Hematopoietic multipotent progenitor cell treated with erythropoietin and hydrocortisone succinate and interleukin-3 and kit ligand, for 8 days (in vitro differentiated cells): ENCODE measurements around the gene GARIN5B.
A peak's percentile ranks its signal among the peaks of the same experiment; 100 is the strongest.
"Not testable (repeated sequence)": the region's sequence is repeated elsewhere in the genome, so short reads cannot be mapped to it uniquely, and the experiment has no call there.

Experiments
- DNase-seq: peaks from one replicate; pipeline ENCODE4 v3.0.0-alpha.2; 2015

GARIN5B gene

DNA sequence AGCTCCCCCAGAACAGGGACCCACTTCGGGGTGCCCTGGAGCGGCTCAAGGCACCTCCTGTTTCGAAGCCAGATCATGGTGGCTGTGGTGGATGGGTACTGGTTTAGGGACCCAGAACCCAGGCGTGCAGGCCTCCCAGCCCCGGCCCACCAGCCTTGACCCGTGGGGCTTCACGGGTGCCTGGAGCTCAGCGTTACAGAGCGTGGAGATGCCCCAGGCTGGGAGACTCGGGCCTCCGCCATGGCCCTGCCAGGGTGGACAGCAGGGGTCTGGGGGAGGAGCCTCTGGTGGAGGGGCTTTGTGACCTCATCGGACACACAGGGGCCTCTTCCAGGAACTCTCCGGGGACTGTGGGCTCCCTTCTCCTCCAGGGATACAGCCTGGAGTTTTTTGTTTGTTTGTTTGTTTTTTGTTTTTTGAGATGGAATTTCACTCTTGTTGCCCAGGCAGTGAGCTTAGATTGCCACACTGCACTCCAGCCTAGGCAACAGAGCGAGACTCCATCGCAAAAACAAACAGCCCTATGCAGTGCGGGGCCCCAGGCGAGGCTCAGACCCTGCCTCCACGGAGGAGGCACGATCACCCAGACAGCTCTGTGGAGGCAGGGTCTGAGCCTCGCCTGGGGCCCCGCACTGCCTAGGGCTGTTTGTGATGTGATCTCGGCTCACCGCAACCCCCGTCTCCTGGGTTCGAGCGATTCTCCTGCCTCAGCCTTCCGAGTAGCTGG, at the start of gene GARIN5B:
GARIN5B (minus strand) TSS at position 271 of the 727 bp plus-strand sequence; CDS start at position 77, 194 bp downstream.
- no peak for DNase-seq

DNA sequence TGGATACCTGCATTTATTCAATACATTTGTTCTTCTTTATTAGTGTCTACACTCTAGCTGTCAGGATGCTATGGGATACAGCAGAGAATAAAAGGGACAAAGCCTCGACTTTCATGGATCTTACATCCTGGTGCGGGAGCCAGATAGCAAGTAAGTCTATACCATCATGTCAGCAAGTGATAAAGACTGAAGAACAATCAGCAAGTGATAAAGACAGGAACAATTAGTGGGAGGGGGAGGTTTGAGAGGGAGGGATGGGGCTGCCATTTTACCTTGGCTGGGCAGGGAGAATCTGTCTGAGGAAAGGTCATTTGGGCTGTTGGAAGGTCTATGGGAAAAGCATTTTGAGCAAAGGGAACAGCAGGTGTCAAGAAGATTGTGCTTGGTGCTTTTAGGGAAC, 47.1 kb upstream of the GARIN5B start:
- DNase-seq, result no peak

DNA sequence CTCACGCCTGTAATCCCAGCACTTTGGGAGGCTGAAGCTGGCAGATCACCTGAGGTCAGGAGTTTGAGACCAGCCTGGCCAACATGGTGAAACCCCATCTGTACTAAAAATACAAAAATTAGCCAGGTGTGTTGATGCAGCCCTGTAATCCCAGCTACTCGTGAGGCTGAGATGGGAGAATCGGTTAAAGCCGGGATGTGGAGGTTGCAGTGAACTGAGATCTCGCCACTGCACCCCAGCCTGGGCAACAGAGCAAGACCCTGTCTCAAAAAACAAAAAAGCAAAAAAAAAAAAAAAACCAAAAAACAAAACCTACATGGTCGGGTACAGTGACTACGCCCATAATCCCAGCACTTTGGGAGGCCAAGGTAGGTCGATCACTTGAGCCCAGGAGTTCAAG, 46.1 kb upstream of the GARIN5B start:
- not testable (repeated sequence) for DNase-seq

DNA sequence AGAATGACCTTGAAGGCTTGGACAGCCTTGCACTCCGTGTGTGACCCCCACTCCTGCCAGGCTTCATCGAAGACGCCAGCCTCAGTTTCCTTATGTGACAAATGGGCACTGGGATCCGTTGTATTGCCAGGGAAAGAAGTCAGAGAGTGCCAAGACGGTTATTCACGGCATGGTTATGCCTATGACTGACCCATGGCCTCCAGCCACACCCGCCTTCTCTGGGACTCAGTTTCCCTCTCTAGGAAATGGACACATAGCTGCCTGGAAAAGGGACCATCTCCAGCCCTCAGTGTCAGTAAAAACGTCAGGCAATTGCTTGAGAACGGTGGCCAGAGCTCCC, 45.4 kb upstream of the GARIN5B start:
- DNase-seq, result no peak

DNA sequence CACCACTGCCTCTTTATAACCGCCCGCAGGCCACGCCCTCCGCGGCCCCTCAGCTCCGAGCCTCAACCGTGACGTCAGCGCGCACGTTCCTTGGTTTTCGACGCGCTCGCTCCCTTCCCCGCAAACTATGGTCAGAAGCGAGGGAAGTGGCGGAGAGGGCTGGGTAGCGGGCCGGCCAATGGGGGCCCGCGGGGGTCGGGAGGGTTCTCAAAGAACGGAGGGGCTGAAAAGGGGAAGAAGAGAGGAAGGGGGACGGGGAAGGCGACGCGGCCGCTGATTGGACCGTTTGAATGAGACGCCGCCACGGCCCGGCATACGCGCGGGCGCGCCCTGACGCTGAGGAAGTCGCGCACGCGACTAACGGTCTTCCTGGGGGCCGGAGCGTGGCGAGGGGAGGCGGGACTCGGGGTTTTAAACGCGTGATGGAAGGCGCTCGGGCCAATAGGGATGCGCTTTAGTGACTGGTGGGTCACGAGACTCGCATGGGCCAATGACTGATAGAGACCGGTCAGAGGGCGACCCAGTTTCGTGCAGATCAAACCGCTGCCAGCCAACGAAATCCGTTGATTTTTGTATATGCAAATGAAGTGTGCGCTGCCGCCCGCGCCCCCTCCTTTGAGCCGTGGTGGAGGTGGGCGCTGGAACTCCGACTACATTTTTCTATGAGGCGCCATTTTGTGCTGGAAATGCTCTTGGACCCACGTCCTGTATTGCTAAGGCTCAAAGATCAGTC, 44.9 kb upstream of the GARIN5B start:
- DNase-seq, result peak; percentile 99

DNA sequence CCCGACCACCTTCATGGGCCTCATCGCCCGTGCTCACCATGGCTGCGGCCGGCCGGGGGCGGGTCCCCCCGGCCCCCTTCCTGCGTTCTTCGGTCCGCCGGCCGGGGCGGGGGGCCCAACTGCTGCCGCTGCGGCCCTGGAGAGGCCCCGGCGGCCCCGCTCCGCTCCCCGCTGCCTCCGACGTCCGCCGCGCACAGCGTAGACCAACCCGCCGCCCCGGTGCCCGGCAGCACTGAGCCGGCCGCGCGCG, 44.4 kb upstream of the GARIN5B start, which contains the start of gene UBE2S:
UBE2S (minus strand) TSS at position 239 of the 250 bp plus-strand sequence; CDS start at position 40, 199 bp downstream.
- not testable (repeated sequence) for DNase-seq

DNA sequence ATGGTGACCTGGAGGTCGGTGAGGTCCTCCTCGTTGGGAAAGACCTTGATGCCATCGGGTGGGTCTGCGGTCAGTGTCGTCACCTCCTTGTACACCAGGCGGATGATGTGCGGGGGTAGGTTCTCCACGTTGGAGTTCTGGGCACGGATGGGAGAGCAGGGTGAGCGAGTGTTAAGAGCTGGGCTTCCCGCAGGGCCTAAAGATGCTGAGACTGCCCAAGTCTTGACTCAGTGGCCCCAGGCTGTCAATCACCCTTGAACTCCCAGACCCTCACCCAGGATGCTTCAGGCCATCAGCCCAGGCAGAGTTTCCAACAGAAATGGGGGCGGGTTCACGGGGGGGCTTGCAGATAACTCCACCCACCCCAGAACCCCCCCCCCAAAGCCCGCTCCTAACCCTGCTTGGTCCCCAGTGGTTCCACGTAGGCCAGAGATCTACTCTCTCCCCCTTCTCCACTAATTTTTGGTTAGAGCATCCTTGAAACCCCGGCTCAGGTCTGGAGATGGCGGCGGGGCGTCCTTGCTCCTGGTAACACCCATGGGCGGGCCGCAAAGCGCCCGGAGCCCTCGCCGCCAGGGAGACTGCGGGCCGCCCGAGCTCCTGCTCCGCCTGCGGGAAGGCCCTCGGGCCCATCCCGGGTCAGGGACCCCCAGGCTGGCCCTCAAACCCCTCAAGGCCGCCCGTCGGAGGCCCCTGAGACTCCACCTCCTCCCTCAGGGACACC, 43.9 kb upstream of the GARIN5B start:
- DNase-seq, result peak; percentile 44

DNA sequence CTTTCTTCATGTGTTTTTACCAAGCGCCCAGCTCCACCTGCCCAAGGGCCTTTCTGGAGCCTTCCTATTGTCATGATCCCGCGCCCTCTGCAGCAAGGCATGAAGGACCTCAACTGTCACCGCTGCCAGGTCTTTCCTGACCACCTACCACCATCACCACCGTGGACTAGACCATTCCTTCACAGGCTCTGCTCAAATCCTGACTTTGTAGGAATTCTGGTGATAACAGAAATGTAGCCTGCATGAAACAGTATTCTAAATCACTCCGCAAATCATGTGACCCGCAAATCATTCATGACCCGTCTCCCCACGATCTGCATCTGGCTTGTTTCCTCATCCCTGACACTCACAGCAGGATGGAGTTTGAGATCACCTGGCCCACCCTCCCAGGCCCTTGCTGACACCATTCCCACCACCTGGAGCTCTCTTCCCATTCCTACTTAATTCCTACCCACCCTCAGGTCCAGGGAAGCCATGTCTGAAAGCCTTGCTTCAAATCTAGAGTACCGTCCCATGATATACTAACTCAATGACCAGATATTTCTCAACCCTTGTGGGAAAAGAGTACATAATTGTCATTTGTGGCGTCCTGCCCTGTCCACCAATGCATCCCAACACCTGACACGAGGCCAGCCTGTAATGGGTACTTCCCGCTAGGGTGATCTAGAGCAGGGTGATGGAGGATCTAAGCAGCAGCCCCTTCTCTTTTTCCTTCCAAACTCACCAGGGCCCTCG, 43.2 kb upstream of the GARIN5B start:
- no peak for DNase-seq

DNA sequence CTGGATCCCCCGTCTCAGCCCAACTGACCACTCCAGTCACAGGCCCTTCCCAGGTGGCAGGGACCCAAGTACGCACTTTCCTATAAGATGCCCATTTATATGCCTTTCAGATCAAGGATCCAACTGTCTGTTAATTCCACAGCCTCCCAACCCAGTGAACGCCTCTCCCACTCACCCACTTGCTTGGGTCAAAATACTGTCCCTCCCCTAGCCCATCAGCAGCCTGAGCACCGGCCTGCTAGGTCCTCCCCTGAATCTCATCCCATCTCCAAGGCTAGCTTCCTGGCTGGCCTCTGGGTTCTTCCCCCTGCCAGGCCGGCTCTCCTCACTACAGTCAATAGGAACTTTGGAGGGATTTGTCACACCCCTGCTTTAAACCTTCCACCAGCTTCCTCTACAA, 42.6 kb upstream of the GARIN5B start:
- no peak for DNase-seq

DNA sequence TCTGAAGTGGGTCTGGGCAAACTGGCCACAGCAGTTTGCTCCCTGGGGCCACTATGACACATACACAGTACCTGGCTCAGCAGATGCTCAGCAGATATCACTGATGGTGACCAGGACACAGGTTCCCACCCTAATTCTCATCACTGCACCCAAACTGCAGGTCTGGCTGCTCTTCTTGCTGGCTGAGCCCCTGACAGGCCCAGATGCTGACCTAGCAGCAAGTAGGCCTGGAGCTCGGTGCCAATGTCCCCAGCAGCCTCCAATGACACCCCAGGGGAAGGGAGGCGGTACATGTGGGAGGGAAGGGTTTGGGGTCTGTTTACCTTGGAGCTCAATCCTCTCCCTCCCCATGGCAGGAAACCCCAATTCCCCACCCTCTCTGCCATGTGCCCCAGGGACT, 39.4 kb upstream of the GARIN5B start:
- DNase-seq, result no peak

DNA sequence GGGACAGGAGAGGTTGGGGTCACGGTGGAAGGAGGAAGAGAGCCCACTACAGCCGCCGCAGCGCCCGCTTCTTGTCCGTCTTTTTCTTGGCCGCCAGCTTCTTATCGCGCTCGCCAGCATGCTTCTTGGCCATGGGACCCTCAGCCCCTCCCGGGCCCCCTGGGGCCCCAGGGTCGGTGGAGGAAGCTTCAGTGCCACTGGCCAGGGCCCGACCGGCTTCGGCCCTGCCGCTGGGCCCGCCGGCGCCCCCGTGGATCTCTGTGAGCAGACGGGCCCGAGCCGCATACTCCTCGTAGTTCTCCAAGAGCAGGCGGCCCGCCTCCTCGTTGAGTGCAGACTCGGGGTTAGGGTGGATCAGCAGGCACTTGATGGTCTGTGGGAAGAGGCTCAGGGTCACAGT, 38.3 kb upstream of the GARIN5B start:
- not testable (repeated sequence) for DNase-seq

DNA sequence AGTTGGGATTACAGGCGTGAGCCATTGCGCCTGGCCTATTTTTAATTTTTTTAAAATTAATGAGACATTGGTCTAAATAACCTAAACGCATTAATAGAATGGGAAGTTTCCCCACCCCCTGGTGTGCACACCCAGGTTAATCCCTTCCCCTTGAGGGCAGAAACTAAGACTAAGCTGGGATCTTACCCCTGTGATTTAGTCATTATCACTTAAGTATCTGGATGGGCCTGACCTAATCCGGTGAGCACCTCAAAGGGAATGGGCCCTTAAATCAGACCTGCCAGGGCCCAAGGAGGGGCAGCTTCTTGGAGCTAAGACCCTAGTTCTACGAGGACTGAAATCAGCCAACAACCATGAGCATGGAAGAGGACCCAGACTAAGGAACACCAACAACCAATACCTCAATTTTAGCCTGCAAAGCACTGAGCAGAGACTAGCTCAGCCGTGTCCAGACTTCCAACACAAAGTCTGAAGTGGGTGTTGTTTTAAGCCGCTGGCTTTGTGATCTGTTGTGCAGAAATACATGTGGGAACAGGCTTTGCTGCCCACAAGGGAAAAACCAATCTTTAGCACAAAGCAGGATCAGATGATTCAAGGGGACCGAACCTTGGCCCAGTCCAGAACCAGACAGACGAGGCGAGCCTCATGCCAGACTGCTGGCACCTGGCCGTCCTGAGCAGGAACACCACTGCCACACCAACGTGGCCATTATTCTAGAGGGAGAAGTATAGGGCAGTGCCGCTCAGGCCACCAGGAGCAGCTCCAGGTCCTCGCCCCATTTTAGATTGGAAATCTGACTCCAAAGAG, 37.4 kb upstream of the GARIN5B start:
- DNase-seq, result no peak

DNA sequence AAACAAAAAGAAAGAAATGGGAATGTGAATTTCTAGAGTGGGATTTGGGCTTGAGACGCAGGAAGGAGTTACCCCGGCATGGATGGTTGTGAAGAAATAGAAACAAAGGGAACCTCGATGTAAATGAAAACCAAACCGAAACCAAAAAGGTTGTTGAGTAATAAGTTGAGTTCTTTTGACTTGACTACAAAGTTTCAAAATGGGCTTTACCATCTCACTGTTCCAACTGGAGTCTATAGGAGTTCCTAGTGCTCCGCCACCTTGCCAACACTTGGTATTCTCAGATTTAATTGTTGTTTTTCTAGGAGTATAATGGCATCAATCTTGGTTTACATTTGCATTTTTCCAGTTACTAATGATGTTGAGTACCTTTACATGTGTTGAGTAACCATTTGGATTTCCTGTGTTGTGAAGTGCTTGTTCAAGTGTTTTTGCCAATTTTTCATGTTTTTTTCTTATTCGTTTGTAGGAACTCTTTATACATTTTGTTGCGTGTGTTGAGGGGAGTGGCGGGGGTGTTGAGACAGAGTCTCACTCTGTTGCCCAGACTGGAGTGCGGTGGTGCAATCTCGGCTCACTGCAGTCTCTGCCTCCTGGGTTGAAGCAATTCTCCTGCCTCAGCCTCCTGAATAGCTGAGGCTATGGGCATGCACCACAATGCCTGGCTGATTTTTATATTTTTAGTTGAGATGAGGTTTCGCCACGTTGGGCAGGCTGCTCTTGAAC, 35.3 kb upstream of the GARIN5B start:
- no peak for DNase-seq

DNA sequence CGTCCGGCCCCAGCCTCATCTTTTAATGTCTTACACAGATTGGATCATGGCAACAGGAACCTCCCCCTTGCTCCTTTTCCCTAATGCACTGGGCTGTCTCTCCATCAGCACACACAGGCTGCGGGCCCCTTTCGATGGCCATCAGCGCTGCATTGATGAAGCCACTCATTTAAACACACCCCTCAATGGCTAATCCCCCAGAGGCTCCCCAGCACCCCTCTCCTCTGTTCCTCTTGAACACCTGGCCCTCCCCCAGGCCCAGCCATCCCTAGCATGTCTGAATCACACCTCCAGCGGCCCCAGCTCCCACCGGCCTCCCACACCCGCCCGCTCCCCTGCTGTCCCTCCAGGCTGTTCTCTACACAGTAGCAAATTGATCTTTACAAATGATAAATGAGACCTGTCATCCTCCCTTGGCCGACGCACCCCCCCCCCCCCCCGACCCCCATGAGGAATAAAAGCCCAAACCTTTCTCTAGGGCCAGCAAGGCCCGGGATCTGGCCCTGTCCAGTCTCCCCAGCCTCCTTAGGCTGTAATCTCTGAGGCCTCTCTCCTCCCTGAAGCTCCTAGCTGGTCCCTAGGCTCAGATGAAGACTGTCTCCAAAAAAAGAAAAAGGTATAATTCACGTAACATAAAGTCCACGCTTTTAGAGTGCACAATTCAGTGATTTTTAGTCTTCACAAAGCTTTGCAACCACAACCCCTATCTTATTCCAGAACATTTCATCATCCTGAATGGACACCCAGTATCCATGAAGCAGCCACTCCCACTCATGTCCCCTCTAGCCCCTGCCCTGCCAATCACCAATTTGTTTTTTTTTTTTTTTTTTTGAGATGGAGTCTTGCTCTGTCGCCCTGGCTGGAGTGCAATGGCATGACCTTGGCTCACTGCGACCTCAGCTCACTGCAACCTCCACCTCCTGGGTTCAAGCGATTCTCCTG, 30.0 kb upstream of the GARIN5B start:
- DNase-seq, result no peak

DNA sequence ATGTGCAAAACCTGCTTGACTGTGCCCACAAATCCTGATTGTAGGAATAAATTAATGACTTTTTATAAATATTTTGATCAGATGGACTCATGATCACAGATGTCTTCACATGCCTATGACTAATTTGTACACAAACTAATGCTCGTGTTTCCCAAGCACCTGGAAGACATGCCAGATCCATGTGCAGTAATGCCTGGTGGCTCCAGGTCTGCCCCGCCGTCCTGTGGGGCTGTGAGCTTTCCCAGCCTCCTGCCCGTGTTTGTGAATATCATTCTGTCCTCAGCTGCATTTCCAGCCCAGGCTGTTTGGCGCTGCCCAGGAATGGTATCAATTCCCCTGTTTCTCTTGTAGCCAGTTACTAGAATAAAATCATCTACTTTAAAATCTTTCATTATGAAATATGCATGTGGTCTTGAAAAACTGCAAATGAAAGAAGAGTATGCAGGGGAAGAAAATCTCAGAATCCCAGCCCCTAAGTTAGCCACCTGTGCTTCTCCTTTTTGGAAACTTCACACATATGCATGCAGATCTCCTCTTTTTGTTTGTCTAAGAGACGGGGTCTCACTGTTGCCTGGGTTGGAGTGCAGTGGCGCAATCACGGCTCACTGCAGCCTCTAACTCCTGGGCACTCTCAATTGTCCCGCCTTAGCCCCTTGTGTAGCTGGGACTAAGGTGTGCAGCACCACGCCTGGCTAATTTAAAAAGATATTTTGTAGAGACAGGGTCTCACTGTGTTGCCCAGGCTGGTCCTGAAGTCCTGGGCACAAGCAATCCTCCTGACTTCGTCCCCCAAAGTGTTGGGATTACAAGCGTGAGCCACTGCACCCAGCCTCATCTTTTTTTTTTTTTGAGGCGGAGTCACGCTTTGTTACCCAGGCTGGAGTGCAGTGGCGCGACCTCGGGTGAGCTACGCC, 28.9 kb upstream of the GARIN5B start:
- no peak for DNase-seq

DNA sequence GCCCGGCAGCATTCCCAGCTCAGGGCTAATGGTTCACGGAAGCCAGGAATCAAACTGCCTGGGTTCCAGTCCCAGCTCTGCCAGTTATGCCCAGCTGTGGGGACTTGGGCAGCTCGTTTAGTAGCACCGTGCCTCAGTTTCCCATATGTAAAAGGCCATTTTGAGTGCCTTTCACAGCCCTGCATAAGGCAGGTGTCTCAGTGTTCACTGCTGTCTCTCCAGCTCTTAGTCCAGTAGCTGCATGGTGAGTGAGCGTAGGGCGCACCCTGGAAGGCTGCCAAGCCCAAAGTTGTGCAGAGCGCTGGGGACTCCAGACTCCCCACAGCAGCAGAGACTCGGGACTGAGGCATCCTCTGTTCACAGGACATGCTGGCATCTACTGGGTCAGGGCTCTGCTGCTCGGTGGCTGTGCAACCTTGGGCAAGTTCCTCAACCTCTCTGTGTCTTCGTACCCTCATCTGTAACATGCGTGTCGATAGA, 28.2 kb upstream of the GARIN5B start:
- DNase-seq, result peak; percentile 59

DNA sequence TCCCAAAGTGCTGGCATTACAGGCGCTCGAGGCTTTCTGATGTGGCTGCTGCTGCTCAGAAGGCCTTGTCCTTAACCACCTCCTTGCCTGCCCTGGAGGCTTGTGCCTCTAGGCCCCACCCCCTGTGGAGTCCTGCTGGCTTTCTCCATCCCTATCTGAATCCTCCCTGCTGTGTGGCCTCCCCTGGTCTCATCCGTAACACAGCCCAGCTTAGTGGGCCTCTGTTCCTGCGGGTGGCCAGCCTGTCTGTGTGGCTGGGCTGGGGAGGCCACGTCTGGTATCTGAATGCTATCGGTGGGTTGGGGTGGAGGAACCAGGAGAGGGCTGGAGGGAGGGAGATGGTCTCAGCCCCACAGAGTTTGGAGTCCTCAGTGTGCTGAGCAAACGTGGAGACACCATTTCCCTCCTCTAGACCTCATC, 27.4 kb upstream of the GARIN5B start:
- peak; percentile 25 for DNase-seq

DNA sequence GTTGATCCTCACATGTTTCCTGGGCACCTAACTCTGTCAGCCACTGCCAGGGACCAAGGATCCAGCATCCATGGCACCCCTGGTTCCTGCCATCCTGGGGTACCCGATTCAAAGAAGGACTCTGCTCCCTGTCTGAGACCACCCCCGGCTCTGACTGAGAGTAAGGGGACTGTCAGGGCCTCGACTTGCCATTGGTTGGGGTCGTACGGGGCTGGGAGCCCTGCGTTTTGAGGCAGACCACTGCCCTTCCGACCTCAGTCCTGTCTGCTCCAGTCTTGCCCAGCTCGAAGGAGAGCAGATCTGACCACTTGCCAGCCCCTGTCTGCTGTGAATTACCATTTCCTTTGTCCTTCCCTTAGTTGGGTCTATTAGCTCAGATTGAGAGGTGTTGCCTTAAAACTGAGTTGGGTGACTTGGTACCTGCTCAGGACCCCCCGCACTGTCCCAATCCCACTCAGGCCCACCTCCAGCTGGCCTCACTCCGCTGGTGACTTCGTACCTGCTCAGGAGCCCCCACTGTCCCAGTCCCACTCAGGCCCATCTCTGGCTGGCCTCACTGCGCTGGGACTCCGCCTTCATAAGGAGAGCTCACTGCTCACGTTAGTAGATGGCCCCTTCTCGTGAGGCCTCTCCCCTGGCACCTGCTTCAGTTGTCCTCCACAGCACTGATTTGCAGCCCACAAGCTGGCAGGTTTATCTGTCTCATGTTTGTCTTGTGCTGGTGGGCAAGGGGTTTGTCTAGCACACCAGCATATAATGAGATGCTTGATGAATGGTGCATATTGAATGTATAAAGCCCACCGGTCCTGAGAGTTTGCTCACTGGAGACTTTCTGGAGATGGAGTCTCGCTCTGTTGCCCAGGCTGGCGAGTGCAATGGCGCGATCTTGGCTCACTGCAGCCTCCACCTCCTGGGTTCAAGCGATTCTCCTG, 26.6 kb upstream of the GARIN5B start:
- no peak for DNase-seq
